SIG-M5 (cell line): ENCODE results near the gene ATP1A2.

Experiments used
- DNase-seq: peaks from one replicate; lab custom pipeline; 2025; lab: John Stamatoyannopoulos, UW

Gene ATP1A2

GRCh38 chr1:160115545-160116282, at the start of gene ATP1A2:
TSS of gene ATP1A2 (plus strand) at chr1:160115759. CDS start at chr1:160115862, 103 bp downstream.
- no peak for DNase-seq

- no peak for DNase-seq
Observed at GRCh38 chr1:160066829-160067745, 48.5 kb upstream of the ATP1A2 start.

- DNase-seq: no peak
Observed at GRCh38 chr1:160068225-160068624, 47.3 kb upstream of the ATP1A2 start.

GRCh38 chr1:160069460-160070231, 45.9 kb upstream of the ATP1A2 start, which contains the start of gene KCNJ10:
TSS of gene KCNJ10 (minus strand) at chr1:160070160. CDS start at chr1:160042532, 27,628 bp downstream.
- DNase-seq: no peak

GRCh38 chr1:160070243-160071163, 45.1 kb upstream of the ATP1A2 start:
- DNase-seq: no peak

- no peak for DNase-seq
Observed at GRCh38 chr1:160071289-160071688, 44.3 kb upstream of the ATP1A2 start.

GRCh38 chr1:160074865-160075264, 40.7 kb upstream of the ATP1A2 start:
- DNase-seq: no peak

- no peak for DNase-seq
Observed at GRCh38 chr1:160075836-160076235, 39.7 kb upstream of the ATP1A2 start.

- no peak for DNase-seq
Observed at GRCh38 chr1:160076295-160076694, 39.3 kb upstream of the ATP1A2 start.

GRCh38 chr1:160077486-160077885, 38.1 kb upstream of the ATP1A2 start:
- no peak for DNase-seq

- no peak for DNase-seq
Observed at GRCh38 chr1:160078512-160079195, 36.9 kb upstream of the ATP1A2 start.

GRCh38 chr1:160079448-160079847, 36.1 kb upstream of the ATP1A2 start:
- DNase-seq: no peak

- no peak for DNase-seq
Observed at GRCh38 chr1:160080381-160081100, 35.0 kb upstream of the ATP1A2 start.

- no peak for DNase-seq
Observed at GRCh38 chr1:160081261-160081936, 34.2 kb upstream of the ATP1A2 start, which contains the start of gene KCNJ9. TSS of gene KCNJ9 (plus strand) at chr1:160081538. CDS start at chr1:160084031, 2,493 bp downstream.

- no peak for DNase-seq
Observed at GRCh38 chr1:160082487-160082886, 33.1 kb upstream of the ATP1A2 start.

- no peak for DNase-seq
Observed at GRCh38 chr1:160082926-160083325, 32.6 kb upstream of the ATP1A2 start.

GRCh38 chr1:160083968-160084770, 31.4 kb upstream of the ATP1A2 start:
- no peak for DNase-seq

- no peak for DNase-seq
Observed at GRCh38 chr1:160084771-160085321, 30.7 kb upstream of the ATP1A2 start.
